Ramos (cell line): ENCODE measurements around the gene RAB3GAP2.
"Not testable (repeated sequence)": the region's sequence is repeated elsewhere in the genome, so short reads cannot be mapped to it uniquely, and the experiment has no call there.

Experiments used
- in situ Hi-C: fragments of 300-500 bp; cut with MboI; formaldehyde crosslinking; loops from one replicate; pipeline ENCODE4 v1.14.3; 2022; ENCODE audit warnings: low sequenced_read_pairs; ENCODE audit not compliant: unreplicated experiment

Gene RAB3GAP2

GRCh38 chr1:220272047-220272840, at the start of gene RAB3GAP2:
TSS of gene RAB3GAP2 (minus strand) at chr1:220272453. CDS start at chr1:220272337, 116 bp downstream.
- in situ Hi-C loops, result no loop called here

- in situ Hi-C loops, result no loop called here
These were observed 49.5 kb upstream of the RAB3GAP2 start for GRCh38 chr1:220321758-220322157.

GRCh38 chr1:220320709-220321108, 48.5 kb upstream of the RAB3GAP2 start:
- in situ Hi-C loops, result no loop called here

- in situ Hi-C loops, result no loop called here
These were observed 46.4 kb upstream of the RAB3GAP2 start for GRCh38 chr1:220318673-220319072.

- in situ Hi-C loops, result no loop called here
These were observed 44.9 kb upstream of the RAB3GAP2 start for GRCh38 chr1:220317161-220317560.

GRCh38 chr1:220316305-220316704, 44.1 kb upstream of the RAB3GAP2 start:
- in situ Hi-C loops, result no loop called here

- in situ Hi-C loops, result no loop called here
These were observed 43.0 kb upstream of the RAB3GAP2 start for GRCh38 chr1:220315070-220315839.

GRCh38 chr1:220313576-220313975, 41.3 kb upstream of the RAB3GAP2 start:
- in situ Hi-C loops, result no loop called here

GRCh38 chr1:220310147-220310546, 37.9 kb upstream of the RAB3GAP2 start:
- in situ Hi-C loops, result not testable (repeated sequence)

GRCh38 chr1:220307607-220308006, 35.4 kb upstream of the RAB3GAP2 start:
- in situ Hi-C loops, result no loop called here

- in situ Hi-C loops, result no loop called here
These were observed 34.1 kb upstream of the RAB3GAP2 start for GRCh38 chr1:220306339-220306738.

GRCh38 chr1:220303871-220304270, 31.6 kb upstream of the RAB3GAP2 start:
- in situ Hi-C loops, result no loop called here

- in situ Hi-C loops, result no loop called here
These were observed 29.4 kb upstream of the RAB3GAP2 start for GRCh38 chr1:220301630-220302029.

GRCh38 chr1:220300442-220301121, 28.3 kb upstream of the RAB3GAP2 start:
- in situ Hi-C loops, result no loop called here

- in situ Hi-C loops, result no loop called here
These were observed 27.1 kb upstream of the RAB3GAP2 start for GRCh38 chr1:220299337-220299736.

- in situ Hi-C loops, result no loop called here
These were observed 26.4 kb upstream of the RAB3GAP2 start for GRCh38 chr1:220298470-220299205.

GRCh38 chr1:220296981-220297380, 24.7 kb upstream of the RAB3GAP2 start:
- in situ Hi-C loops, result no loop called here

GRCh38 chr1:220294846-220295301, 22.6 kb upstream of the RAB3GAP2 start:
- in situ Hi-C loops, result no loop called here

- in situ Hi-C loops, result no loop called here
These were observed 19.3 kb upstream of the RAB3GAP2 start for GRCh38 chr1:220291580-220291979.

GRCh38 chr1:220290140-220290761, 18.0 kb upstream of the RAB3GAP2 start:
- in situ Hi-C loops, result no loop called here
